GM19240 (cell line): ENCODE results near the gene KDM4C.

ENCODE experiments used
- DNase-seq: peaks from one replicate; pipeline ENCODE4 v3.0.0; 2011; ENCODE audit warnings: low spot score; ENCODE audit not compliant: insufficient read length

KDM4C gene

DNA sequence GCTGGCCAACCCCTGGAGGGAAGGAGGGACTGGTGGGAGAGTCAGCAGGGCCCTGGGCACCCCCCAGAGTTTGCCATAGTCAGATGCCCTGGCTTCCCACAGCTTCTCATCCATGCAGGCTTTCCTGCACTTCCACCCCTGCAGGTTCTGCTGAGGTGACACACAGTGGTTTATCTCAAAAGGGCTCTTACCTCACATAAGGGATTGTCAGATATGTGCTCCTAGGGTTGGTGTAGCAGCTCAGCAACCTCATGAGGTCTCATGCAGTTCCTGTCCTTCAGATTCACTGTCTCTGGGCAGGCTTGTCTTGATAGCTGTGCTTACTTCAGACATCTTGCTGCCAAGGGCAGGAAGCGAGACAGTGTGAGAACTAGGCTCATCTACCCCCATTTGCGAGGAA is 143.4 kb downstream of the KDM4C start:
- DNase-seq: no peak

DNA sequence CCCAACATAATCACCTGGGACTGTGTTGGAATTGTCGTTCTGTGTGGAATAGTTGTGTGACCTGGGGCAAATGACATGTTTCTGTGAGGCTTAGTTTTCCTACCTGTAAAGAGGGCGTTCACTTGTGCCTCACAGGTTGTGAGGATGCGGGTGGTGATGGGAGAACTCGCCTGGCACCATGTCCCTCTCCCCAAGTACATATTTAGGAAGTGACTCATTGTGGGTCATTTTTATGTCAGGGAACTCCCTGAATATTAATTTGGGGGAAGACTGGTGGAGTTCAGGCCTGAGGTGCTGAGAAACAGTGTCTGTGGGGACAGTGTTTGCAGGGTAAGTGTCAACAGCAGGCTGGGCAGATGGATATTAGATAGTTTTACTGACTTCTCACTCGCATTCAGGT is 144.7 kb downstream of the KDM4C start:
- no peak for DNase-seq

DNA sequence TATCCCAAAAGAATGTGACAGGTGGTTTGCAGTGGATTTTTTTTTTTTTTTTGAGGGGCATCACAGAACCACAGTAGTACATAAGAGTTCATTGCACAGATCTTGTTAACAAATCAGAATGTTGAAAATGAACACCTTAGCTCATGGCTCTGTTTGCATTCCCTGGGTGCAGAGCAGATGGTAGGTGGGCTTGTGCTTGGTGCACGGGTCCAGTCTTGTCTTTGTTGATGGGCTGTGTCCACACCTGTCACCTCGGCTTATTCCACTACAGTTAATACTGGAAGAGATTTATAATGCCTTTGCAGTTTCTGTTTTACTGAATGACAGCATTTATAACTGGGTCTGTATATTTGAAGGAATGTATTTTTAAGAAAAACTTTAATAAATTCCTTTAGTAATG is 146.6 kb downstream of the KDM4C start:
- no peak for DNase-seq

GRCh38 chr9:6905850-6906375 is 148.1 kb downstream of the KDM4C start:
- no peak for DNase-seq

DNA sequence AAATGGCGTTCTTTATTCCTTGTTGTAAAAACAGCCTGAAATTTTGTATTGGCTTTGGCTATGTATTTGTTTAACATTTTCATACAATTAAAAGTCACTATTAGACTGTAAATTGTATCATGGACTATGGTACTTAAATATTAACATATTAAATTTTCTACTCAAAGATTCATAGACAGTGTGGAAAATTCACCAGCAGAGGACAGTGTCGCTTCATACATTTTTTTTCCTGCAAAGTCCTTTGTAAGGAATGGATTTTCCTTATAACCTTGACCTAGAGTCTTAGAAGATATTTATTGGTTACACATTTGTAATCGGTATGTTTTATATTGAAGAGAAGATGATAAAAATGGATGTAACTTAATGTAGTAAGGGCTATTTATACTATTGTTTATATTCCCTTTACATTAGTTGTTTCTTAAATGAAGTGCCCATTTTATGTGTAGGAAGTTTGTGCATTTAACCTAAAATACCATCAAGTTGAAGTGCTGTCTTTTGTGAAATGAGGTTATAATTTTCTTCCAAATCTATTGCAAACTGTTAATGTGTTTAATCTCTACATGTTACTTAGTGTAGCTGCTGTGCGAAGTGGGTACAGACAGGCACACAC is 150.1 kb downstream of the KDM4C start:
- no peak for DNase-seq

GRCh38 chr9:6909181-6909580 is 151.4 kb downstream of the KDM4C start:
- DNase-seq: no peak

DNA sequence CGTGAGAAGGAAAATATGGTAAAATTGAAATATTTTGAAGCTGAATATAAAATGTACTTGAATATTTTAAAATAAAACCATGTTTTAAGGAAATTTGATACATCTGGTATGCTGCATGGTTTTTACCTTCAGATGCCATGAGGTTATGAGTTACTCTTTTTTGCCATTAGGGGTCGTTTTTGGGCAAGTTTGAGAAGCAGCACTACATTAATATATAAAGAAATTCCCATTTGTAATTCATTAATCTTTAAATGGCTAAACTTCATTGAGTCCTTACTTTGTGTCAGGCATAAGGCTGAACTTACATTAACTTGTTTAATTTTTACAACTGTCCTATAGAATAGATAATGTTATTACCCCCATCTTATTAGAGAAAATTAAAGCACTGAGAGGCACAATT is 152.3 kb downstream of the KDM4C start:
- no peak for DNase-seq

DNA sequence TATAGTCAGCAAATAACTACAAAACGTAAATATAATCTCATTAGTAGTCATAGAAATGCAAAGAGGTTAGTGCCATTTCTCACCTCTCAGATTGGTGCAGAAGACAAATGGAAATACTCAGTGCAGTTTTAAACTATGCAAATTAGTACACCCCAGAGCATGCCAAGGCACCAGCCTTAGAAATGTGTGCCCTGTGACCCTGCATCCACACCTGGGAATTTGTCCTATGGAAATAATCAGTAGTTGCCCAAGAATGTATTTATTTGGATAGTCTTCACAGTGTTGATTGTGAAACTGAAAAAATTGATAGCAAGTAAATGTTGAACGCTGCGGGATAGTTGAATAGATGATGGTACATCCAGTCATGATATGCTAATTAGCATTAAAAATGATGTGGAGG is 152.7 kb downstream of the KDM4C start:
- no peak for DNase-seq

DNA sequence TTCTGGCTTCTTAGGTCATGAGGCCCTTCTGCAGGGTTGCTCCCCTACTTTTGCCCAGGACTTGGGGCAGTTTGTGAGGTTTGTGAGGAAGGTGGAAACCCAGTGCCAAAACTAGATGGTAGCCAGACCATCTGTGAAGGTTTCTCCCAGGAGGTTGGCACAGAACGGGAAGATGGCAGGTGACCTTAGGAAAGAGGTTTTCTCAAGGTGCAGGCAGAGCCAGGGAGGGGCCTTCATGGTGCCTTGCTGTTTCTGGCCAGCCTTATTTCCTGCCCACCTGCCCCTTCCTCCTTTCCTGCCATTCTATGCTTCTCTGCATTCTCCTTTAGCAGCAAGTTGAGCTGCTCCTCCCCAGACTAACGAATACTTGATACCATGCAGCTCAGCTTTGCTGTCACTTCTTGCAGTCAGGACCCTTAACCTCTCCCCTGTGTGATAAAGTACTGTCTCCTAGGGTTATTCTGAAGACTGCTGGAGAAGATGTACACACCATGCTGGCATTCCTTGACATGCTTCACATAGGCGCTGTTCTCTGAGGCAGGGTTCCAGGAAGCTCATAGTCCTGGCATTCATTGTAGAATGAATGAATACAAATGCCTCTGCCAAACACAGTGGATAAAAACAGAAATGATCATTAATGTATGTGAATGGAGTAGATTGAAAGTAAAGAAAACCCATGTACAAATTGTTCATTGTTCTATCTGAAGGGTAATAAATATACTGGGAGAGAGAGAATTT is 154.3 kb downstream of the KDM4C start:
- no peak for DNase-seq

GRCh38 chr9:6915635-6916034 is 157.9 kb downstream of the KDM4C start:
- no peak for DNase-seq

- DNase-seq: no peak
Observed at GRCh38 chr9:6917162-6917561, 159.4 kb downstream of the KDM4C start.

DNA sequence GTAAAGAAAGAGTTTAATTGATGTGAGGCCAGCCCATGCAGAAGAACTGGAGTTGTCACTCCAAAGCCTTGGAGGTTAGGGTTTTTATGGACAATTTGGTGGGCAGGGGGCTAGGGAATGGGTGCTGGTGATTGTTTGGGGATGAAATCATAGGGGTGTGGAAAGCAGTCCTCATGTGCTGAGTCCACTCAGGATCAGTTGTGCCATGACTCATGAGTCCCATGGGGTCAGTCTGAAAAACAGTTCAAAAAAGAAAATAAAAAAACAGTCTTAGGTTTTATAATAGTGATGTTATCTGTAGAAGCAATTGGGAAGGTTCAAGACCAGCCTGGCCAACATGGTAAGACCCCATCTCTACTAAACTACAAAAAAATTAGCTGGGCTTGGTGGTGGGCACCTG is 162.3 kb downstream of the KDM4C start:
- no peak for DNase-seq

DNA sequence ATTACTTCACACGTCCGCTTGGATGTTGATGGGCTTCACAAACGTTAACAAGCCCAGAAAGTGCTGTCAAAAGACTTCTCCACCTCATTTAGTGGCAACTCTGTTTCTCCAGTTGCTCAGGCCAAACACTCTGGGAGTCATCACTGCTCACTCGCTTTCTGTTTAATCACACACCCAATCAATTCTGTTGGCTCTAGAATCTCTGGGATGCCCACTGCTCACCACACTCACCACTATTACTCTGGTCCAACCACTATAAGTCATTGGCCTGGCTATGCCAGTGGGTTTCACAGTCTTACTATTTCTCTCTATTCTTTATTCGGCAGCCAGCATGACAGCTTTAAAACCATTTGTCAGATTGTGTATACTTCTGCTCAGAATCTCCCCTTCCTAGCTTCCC is 163.5 kb downstream of the KDM4C start:
- no peak for DNase-seq

DNA sequence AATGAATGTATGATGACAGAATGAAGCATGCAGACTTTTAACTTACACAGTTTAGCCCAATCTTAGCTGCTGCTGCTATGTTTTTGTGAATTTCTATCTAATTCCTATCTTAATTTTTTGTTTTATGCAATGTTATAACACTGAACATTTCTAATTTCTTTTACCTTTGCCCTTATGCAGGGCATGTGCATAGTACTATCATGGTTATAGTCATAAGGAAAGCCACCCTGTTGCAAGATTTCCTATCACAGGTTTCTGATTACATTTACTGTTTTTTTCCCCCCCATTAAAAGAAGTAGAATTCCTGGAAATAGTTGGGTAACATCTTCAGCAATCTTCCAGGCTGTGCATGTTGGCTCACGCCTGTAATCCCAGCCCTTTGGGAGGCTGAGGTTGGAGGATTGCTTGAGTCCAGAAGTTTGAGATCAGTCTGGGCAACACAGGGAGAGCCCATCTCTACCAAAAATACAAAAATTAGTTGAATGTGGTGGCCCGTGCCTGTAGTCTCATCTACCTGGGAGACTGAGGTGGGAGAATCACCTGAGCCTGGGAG is 164.4 kb downstream of the KDM4C start:
- DNase-seq: no peak

DNA sequence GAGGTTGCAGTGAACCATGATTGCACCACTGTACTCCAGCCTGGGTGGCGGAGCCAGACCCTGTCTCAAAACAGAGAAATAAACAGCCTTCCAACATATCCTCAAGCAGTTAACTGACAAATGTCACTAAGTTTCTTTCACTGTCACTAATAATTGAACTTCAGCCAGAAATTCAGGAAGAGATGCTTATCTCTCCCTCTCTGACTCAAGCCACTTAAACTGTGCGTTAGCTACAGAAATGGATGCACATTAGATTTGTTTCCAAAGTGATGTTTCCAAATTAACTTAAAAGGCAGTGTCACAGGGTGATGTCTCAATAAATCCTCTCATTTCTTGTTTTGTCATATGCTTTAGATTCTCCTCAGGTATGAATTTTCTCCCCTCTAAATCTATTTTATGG is 164.9 kb downstream of the KDM4C start:
- no peak for DNase-seq

DNA sequence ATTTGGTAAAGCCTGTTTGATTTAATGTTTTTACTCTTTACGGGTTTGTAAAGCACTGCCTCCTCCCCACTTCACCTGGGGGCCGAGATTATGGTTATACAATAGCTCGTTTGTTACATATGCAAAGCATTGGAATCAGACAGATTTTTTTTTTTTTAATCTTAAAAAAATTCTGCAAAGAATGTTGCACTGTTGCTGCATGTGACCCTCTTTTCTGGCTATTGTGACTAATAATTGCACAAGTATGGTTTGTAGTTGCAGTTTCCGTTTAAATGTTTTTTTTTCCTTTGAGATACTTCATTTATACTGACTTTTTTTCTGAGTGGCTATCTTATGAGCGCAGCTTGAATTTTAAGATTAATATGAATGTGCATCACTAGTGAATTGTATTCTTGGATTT is 165.3 kb downstream of the KDM4C start:
- no peak for DNase-seq

- no peak for DNase-seq
Observed at GRCh38 chr9:6924149-6924548, 166.4 kb downstream of the KDM4C start.

DNA sequence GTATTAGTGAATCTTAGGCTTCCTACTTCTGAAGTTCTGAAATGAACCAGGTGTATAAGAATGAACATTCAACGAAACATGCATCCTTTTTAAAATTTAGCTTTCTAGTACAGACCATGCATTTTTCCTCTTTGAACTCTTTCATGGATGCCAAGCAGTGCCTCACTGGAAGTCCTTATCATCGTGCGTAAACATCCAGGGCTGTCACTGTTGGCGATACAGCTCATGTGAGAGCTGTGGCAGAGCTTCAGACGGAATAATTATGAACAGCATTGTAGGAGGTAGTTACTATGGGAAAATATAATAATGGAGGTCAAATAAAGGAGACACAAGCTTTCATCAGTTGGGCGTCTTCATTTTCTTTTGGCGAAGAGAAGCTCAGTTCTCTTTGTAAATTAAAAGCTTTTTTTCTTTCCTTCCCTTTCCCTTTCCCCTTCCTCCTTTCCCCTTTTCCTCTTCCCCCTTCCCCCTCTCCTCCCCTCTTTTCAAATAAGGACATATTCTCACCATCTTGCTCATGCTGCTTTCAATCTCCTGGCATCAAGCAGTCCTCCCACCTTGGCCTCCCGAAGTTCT is 167.3 kb downstream of the KDM4C start:
- no peak for DNase-seq

- DNase-seq: no peak
Observed at GRCh38 chr9:6925836-6926235, 168.1 kb downstream of the KDM4C start.

- DNase-seq: no peak
Observed at GRCh38 chr9:6926436-6926835, 168.7 kb downstream of the KDM4C start.

GRCh38 chr9:6927838-6928237 is 170.1 kb downstream of the KDM4C start:
- DNase-seq: no peak

DNA sequence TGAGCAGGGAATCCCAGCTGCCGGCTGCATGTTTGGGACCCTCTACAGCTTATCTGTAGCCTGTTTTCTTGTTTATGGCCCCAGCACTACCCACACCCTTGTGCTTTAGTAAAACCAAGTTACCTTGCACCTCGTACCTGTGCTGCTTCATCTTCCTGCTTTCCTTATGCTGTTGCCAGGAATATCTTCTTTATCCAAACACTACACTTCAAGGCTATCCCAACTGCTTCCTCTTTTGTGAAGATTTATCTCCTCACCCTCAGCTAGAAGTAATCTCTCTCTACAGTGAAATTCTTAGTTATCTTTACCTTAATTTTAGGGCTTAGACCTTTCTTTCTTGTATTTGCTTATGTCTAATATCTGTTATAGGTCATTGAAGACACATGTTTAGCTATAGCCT is 171.1 kb downstream of the KDM4C start:
- DNase-seq: no peak
